Heart left ventricle (tissue), 16 donors: ENCODE results near the gene CFAP46. TPM values are rescaled to one million over a fixed set of nuclear protein-coding genes. Genes with fewer than 3 reads are reported as not detected.

Experiments used
- ATAC-seq, 4 donors: fragments of 200-7000 bp; cut with Tn5 transposase; one replicate each; pipeline ENCODE4 v1.9.1; 2020 to 2022; ENCODE audit warnings: moderate library complexity in 4 of 4, mild to moderate bottlenecking in 3 of 4, moderate number of reproducible peaks in 1 of 4
- DNase-seq, 5 donors: peaks; one replicate each; pipeline ENCODE4 v3.0.0-alpha.2; 2020
- H3K27ac ChIP-seq, 12 donors: fragments of 200-600 bp; sonication (generic) in 4 of 12; one replicate each; pipeline versions ENCODE4 v1.5.0 to v1.8.0; 2016 to 2022; ENCODE audit warnings: mild to moderate bottlenecking in 2 of 12
- H3K27me3 ChIP-seq, 9 donors: fragments of 200-600 bp; sonication (generic) in 2 of 9; one replicate each; pipeline versions ENCODE4 v1.5.1 to v1.8.0; 2016 to 2022; ENCODE audit warnings: mild to moderate bottlenecking in 3 of 9
- H3K36me3 ChIP-seq, 9 donors: fragments of 200-600 bp; sonication (generic) in 2 of 9; one replicate each; pipeline versions ENCODE4 v1.5.0 to v1.8.0; 2018 to 2022; ENCODE audit warnings: mild to moderate bottlenecking in 2 of 9
- H3K4me1 ChIP-seq, 12 donors: fragments of 200-600 bp; sonication (generic) in 4 of 12; one replicate each; pipeline versions ENCODE4 v1.5.0 to v1.8.0; 2016 to 2022; ENCODE audit warnings: mild to moderate bottlenecking in 3 of 12
- H3K4me3 ChIP-seq, 12 donors: fragments of 200-600 bp; sonication (generic) in 4 of 12; one replicate each; pipeline versions ENCODE4 v1.5.0 to v1.8.0; 2017 to 2022; ENCODE audit warnings: mild to moderate bottlenecking in 9 of 12, moderate library complexity in 4 of 12
- H3K9me3 ChIP-seq, 12 donors: fragments of 200-600 bp; sonication (generic) in 4 of 12; one replicate each; pipeline versions ENCODE4 v1.5.0 to v1.8.0; 2016 to 2022; ENCODE audit warnings: mild to moderate bottlenecking in 1 of 12
- POLR2A ChIP-seq, 2 donors: fragments of 450-650 bp; IDR thresholded peaks; one replicate each; pipeline ENCODE4 v1.6.1; 2017; ENCODE audit warnings: antibody characterized with exemption in 2 of 2, mild to moderate bottlenecking in 2 of 2, moderate library complexity in 2 of 2
- WGBS, 4 donors: extraction: QIAGEN DNeasy Blood & Tissue Kit in 2 of 4; methylation state at CpG; one replicate each; pipeline versions ENCODE4 v1.1.5 to v1.1.7; 2013 to 2018; 5-methylcytosine and 5-hydroxymethylcytosine counted together
- intact Hi-C, 10 donors: fragments of 100-400 bp; cut with DNase I; formaldehyde crosslinking; loops; one replicate each; pipeline versions ENCODE4 v1.11.1 to v1.14.2; 2022
- polyA plus RNA-seq, 2 donors: library from polyadenylated mRNA; stranded (reverse); fragments of 200-250 nt; gene quantifications; one replicate each; pipeline ENCODE4 v1.2.3, GENCODE V29; 2013
- total RNA-seq, 9 donors: library from RNA; depleted of rRNA in 2 of 9; stranded (reverse); fragments of >200 nt in 2 of 9; fragmentation: NEBNext Ultra II Directional in 3 of 9; extraction: Animal tissue kit (Norgen Biotek cat#: 25700) in 3 of 9; gene quantifications; one replicate each; pipeline versions ENCODE4 v1.1.0 to v1.2.4, GENCODE V29; 2016 to 2023
- TF ChIP-seq, protein P1 (sequence below), 12 donors: fragments of 200-600 bp; sonication (generic) in 4 of 12; IDR thresholded peaks; one replicate each; pipeline versions ENCODE4 v1.5.0 to v1.8.0; 2018 to 2022; ENCODE audit warnings: antibody characterized with exemption in 12 of 12, mild to moderate bottlenecking in 5 of 12
- donor health status: ischemic (EF 13 %, LVEDD 7.1; RV severe dilation, severe dysfunction).
- donor health status: healthy with polysubstance abuse.
- donor health status: DM: no; HTN: yes; CAD: no.
- donor health status: DM: no; HTN: no; CAD: no.
- donor health status: ischemic (EF 25% LVEDD 6.9; RV normal size, moderate dysfunction).
- donor health status: ischemic (EF 25% LVEDD 5.7; RV mildly dilated, moderate dysfunction).
- donor health status: healthy.
- donor health status: DM: yes; HTN: yes; CAD: no.
- donor health status: ischemic (EF 35%, LVEDD 5.7; RV mildly dilated, moderate dysfunction).
- donor health status: nonischemic (EF 11% LVEDD 7.7; RV severe dilation, severe dysfunction).
- donor health status: DM: yes; HTN: yes; CAD: no.
- donor health status: PGD.
- donor health status: ischemic (EF 29% LVEDD 5.4; RV normal size, mild dysfunction).
- donor health status: nonischemic (EF 23%, LVEDD 6.1; RV moderate dilation, normal function).

The CFAP46 gene
- total and polyA plus RNA-seq, 11 donors: 0.61 to 1.8 (median 0.95) TPM

DNA sequence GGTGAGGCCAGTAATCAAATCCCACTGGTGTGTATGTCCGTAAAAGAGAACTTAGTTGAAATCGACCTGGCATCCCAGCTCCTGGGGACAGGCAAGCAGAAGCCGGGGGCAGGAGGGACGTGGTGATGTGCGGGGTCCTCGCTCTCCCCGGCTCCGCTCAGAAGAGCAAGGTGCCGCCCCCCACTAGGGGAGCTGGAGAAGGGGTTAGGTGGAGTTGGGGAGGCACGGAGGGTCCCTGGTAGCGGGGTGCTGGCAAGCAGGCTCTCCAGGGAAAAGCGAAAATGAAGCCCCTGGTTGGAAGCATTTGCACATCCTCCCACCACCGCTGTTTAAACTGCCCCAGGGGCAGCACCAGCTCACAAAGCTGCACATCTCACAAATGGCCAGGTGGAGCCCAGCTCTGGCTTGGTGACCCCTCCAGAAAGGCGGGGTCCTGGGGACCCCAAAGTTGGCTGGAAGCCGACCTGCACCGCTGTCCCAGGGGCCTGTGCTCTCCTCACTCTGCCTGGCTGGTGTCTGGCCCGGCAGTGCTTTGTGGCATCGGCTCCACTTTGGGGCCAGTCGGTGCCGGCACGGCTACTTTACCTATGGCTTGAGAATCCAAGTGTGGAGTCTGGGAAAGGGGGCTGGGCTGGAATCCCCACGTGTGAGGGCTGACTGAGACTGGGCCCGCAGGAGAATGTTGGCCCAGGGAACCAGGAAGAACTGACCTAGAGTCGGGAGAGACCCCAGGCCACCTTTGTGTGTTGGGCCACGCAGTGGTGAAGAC is 2.9 kb upstream of the CFAP46 start:
- TF ChIP-seq, protein P1, sequence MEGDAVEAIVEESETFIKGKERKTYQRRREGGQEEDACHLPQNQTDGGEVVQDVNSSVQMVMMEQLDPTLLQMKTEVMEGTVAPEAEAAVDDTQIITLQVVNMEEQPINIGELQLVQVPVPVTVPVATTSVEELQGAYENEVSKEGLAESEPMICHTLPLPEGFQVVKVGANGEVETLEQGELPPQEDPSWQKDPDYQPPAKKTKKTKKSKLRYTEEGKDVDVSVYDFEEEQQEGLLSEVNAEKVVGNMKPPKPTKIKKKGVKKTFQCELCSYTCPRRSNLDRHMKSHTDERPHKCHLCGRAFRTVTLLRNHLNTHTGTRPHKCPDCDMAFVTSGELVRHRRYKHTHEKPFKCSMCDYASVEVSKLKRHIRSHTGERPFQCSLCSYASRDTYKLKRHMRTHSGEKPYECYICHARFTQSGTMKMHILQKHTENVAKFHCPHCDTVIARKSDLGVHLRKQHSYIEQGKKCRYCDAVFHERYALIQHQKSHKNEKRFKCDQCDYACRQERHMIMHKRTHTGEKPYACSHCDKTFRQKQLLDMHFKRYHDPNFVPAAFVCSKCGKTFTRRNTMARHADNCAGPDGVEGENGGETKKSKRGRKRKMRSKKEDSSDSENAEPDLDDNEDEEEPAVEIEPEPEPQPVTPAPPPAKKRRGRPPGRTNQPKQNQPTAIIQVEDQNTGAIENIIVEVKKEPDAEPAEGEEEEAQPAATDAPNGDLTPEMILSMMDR (IDR thresholded peaks at IDR 0.05): no peak
- TF ChIP-seq POLR2A (IDR thresholded peaks at IDR 0.05): no peak
- no peak for ATAC-seq
- no peaks in the 10 kb centered on the region for H3K9me3 ChIP-seq
- no peak overlapping the region for H3K27ac ChIP-seq
- WGBS, 4 donors: 74 to 83% (median 77%) methylated on average over 23 to 25 of the region's 25 CpGs
- peak in 1 of 5 donors; percentile 55 for DNase-seq
- H3K27me3 ChIP-seq: peaks cover 0 to 41% (median 18%) of the 10 kb centered on the region in 9 donors
- H3K36me3 ChIP-seq: no peaks in the 10 kb centered on the region
- H3K4me1 ChIP-seq: peaks cover 0 to 20% (median 8%) of the 10 kb centered on the region in 12 donors
- intact Hi-C loops: loop anchor here in 1 of 10 donors (10.0 kb wide), 1 partner anchor 179 kb away; no protein-coding TSS in a partner anchor
- no peak overlapping the region for H3K4me3 ChIP-seq

DNA sequence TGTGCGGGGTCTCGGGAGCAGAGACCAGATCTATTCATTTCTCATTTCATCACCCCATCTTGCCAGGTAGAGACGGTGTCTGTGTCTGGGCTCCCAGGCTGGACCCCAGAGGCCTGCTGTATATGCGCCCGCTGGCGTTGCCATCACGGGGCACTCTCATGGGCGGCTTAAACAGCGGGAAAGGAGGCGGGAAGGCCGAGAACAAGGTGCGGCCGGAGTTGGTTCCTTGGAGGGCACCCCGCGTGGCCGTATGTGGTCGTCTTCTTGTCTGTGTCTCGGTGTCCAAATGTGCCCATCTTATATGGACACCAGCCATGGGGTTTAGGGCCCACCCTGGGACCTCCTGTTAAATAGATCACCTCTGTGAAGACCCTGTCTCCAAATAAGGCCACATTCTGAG is 2.1 kb upstream of the CFAP46 start:
- Histone ChIP-seq H3K36me3 (no peaks in the 10 kb centered on the region), H3K4me3 (no peak overlapping the region), H3K9me3 (no peaks in the 10 kb centered on the region), H3K4me1 (peaks cover 0 to 20% (median 8%) of the 10 kb centered on the region in 12 donors), H3K27ac (no peak overlapping the region), H3K27me3 (peaks cover 0 to 39% (median 18%) of the 10 kb centered on the region in 9 donors)
- 90 to 95% (median 92%) methylated on average over 18 of the region's 18 CpGs for WGBS, 4 donors
- DNase-seq: peak in 1 of 5 donors; percentile 41
- ATAC-seq: no peak
- TF ChIP-seq, protein P1 (IDR thresholded peaks at IDR 0.05): no peak
- TF ChIP-seq POLR2A (IDR thresholded peaks at IDR 0.05): no peak
- intact Hi-C loops: loop anchor here in 5 of 10 donors (5.0 to 10.0 kb wide), 2 partner anchors 178 to 180 kb away; no protein-coding TSS in a partner anchor

DNA sequence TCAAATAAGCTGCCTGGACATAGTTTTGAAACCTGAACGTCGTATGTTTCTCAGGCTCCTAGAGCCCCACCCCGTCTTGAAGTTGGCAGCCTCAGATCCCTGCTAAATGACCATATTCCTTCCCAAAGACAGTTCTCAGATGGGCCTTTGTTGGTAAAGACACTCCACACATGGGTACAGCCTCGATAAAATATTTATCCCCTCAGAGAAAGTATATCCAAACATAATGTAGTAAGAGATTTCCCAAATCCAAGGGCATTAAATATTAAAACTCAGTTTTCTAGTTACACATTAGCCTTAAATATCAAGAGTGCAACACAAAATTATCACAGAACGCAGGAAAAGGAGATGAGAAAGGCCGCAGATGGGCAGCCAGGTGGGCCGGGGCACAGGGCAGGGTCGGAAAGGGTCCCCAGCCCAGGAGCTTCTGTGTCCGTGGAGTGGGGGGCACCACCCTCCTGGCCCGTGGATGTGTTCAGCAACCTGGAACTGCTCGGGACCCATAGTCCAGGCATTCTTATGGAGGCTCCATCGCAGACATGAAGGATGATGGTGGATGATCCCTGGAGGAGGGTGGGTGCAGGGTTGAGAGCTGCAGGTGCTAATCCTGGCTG is 1.5 kb upstream of the CFAP46 start:
- peaks cover 0 to 20% (median 8%) of the 10 kb centered on the region in 12 donors for H3K4me1 ChIP-seq
- no peak overlapping the region for H3K4me3 ChIP-seq
- H3K36me3 ChIP-seq: no peaks in the 10 kb centered on the region
- H3K27ac ChIP-seq: no peak overlapping the region
- H3K9me3 ChIP-seq: no peaks in the 10 kb centered on the region
- no peak for ATAC-seq
- TF ChIP-seq POLR2A (IDR thresholded peaks at IDR 0.05): no peak
- TF ChIP-seq, protein P1 (IDR thresholded peaks at IDR 0.05): no peak
- 84 to 87% (median 86%) methylated on average over 12 of the region's 12 CpGs for WGBS, 4 donors
- peak in 1 of 5 donors; percentile 29 for DNase-seq
- H3K27me3 ChIP-seq: peaks cover 0 to 44% (median 18%) of the 10 kb centered on the region in 9 donors
- intact Hi-C loops: loop anchor here in 6 of 10 donors (2.0 to 10.0 kb wide), 3 partner anchors 178 to 181 kb away; no protein-coding TSS in a partner anchor
